GM12872 (cell line): Measurements from ENCODE around the gene COL4A2.

Experiments used
- TF ChIP-seq, protein P1 (sequence below): IDR thresholded peaks from 3 replicates; pipeline ENCODE4 v1.5.1; 2011; ENCODE audit warnings: low read depth, mild to moderate bottlenecking, low read length, moderate library complexity; ENCODE audit not compliant: insufficient read depth

The COL4A2 gene

GRCh38 chr13:110511509-110512181, 204.6 kb downstream of the COL4A2 start:
- TF ChIP-seq, protein P1, sequence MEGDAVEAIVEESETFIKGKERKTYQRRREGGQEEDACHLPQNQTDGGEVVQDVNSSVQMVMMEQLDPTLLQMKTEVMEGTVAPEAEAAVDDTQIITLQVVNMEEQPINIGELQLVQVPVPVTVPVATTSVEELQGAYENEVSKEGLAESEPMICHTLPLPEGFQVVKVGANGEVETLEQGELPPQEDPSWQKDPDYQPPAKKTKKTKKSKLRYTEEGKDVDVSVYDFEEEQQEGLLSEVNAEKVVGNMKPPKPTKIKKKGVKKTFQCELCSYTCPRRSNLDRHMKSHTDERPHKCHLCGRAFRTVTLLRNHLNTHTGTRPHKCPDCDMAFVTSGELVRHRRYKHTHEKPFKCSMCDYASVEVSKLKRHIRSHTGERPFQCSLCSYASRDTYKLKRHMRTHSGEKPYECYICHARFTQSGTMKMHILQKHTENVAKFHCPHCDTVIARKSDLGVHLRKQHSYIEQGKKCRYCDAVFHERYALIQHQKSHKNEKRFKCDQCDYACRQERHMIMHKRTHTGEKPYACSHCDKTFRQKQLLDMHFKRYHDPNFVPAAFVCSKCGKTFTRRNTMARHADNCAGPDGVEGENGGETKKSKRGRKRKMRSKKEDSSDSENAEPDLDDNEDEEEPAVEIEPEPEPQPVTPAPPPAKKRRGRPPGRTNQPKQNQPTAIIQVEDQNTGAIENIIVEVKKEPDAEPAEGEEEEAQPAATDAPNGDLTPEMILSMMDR: no peak

GRCh38 chr13:110512198-110512740, 205.2 kb downstream of the COL4A2 start:
- TF ChIP-seq, protein P1: no peak

- TF ChIP-seq, protein P1: no peak
Observed at GRCh38 chr13:110516500-110516899, 209.4 kb downstream of the COL4A2 start.

DNA sequence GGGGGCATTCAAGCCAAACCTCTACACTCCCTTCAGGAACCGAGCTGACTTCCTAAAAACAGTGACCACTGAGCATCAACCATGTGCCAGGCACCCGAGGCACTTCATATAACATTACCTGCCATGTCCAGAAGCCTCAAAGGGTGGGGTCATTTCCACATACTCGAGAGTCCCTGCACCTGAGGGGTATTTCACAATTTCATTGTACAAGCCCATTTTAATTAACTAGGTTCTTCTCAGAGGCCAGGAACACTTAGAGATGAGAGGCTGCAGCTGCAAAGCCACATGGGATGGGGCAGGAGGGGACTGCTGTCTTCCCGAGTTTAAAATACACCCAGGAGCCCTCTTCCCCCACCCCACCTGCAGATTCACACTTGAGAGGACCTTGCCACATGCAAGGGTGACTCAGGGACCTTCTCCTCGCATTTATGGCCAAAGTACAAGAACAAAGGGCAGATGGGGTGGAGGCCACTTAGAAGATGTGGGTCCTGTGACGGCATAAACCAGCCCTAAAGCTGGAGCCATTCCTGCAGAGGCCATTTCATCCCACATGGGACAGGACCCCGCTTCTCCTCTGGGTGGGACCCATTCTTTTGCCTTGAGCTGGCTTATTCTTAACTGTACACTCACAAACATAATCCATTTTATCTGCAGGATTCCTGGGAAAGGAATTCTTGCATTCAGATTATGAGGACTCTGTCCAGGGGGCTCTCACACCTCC, 210.6 kb downstream of the COL4A2 start:
- TF ChIP-seq, protein P1: no peak

DNA sequence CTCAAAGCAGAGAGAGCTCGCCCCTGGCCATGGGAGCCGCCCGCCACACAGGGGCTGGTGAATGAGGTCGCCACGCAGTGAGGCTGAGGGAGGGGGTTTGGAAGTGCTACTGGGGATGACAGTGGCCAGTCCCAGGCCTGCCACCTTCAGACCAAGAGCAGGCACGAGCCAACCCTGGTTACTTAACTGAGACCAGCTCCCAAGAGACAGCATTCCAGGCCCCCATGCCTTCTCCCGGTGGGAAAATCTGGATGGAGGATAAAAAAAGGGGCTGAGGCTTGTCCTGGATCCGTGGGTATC, 211.1 kb downstream of the COL4A2 start:
- TF ChIP-seq, protein P1: no peak

GRCh38 chr13:110518571-110518970, 211.5 kb downstream of the COL4A2 start:
- TF ChIP-seq, protein P1: no peak

- TF ChIP-seq, protein P1: no peak
Observed at GRCh38 chr13:110519046-110519445, 212.0 kb downstream of the COL4A2 start.
